Ascending aorta (tissue), 2 donors: ENCODE data around the gene ZNF860. TPM values are rescaled to one million over a fixed set of nuclear protein-coding genes. Genes with fewer than 3 reads are reported as not detected.

Experiments
- DNase-seq, 2 donors: peaks; one replicate each; pipeline ENCODE4 v3.0.0-alpha.2; 2019; ENCODE audit warnings: low spot score in 2 of 2
- H3K27ac ChIP-seq, 2 donors: fragments of 200-600 bp; sonication (generic); one replicate each; pipeline ENCODE4 v1.5.1; 2016 to 2017; ENCODE audit warnings: mild to moderate bottlenecking in 1 of 2
- H3K27me3 ChIP-seq: fragments of 200-600 bp; sonication (generic); one replicate; pipeline ENCODE4 v1.5.1; 2017
- H3K36me3 ChIP-seq, 2 donors: fragments of 200-600 bp; sonication (generic); one replicate each; pipeline ENCODE4 v1.5.1; 2016
- H3K4me1 ChIP-seq, 2 donors: fragments of 200-600 bp; sonication (generic); one replicate each; pipeline ENCODE4 v1.5.1; 2016 to 2017; ENCODE audit warnings: mild to moderate bottlenecking in 1 of 2
- H3K4me3 ChIP-seq, 2 donors: fragments of 200-600 bp; sonication (generic); one replicate each; pipeline ENCODE4 v1.5.1; 2016 to 2017; ENCODE audit warnings: mild to moderate bottlenecking in 1 of 2
- H3K9me3 ChIP-seq, 2 donors: fragments of 200-600 bp; sonication (generic); one replicate each; pipeline ENCODE4 v1.5.1; 2016
- intact Hi-C: fragments of 100-400 bp; cut with DNase I; formaldehyde crosslinking; loops from one replicate; pipeline ENCODE4 v1.15.1; 2023
- total RNA-seq: library from RNA; depleted of rRNA; stranded (reverse); fragments of >200 nt; gene quantifications from one replicate; pipeline ENCODE4 v1.1.0, GENCODE V29; 2016
- TF ChIP-seq, protein P1 (sequence below), 3 experiments: fragments of 200-600 bp in 2 of 3; fragments of 450-650 bp in 1 of 3; sonication (generic) in 2 of 3; IDR thresholded peaks; one replicate each; pipeline ENCODE4 v1.5.1; 2016 to 2019; ENCODE audit warnings: antibody characterized with exemption in 3 of 3, mild to moderate bottlenecking in 1 of 3, moderate library complexity in 1 of 3

Gene ZNF860
- total RNA-seq, 1 donor from 2014 or later = 0.43 TPM

DNA sequence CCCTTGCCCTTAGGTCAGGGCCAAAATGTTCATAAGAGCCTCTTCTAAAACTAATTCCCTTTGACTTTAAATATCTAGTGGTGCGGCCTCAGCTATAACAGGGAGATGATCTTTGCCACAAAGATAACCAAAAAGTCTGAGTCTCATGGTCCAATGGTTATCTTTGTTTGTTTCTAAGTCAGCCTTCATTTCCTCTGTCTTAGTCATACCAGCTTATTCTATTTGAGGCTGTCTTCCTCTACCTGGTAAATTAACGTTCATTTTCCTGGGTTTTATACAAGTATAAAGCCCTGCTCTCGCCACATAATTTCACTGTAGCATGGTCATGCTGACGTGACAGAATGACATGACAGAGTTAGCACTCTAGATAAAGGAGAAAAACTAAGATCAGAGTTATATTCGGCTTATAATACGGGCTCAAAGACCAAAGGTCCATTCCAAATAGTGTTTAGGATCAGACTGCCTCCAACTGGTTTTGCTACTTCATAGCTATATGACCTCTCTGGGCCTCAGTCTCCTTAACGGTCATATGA lies 18.4 kb downstream of the ZNF860 start:
- intact Hi-C loops = no loop called here
- Histone ChIP-seq H3K4me1 (no peaks in the 10 kb centered on the region), H3K36me3 (no peaks in the 10 kb centered on the region), H3K4me3 (no peak overlapping the region), H3K9me3 (no peaks in the 10 kb centered on the region), H3K27me3 (no peaks in the 10 kb centered on the region), H3K27ac (no peak overlapping the region)
- TF ChIP-seq, protein P1, sequence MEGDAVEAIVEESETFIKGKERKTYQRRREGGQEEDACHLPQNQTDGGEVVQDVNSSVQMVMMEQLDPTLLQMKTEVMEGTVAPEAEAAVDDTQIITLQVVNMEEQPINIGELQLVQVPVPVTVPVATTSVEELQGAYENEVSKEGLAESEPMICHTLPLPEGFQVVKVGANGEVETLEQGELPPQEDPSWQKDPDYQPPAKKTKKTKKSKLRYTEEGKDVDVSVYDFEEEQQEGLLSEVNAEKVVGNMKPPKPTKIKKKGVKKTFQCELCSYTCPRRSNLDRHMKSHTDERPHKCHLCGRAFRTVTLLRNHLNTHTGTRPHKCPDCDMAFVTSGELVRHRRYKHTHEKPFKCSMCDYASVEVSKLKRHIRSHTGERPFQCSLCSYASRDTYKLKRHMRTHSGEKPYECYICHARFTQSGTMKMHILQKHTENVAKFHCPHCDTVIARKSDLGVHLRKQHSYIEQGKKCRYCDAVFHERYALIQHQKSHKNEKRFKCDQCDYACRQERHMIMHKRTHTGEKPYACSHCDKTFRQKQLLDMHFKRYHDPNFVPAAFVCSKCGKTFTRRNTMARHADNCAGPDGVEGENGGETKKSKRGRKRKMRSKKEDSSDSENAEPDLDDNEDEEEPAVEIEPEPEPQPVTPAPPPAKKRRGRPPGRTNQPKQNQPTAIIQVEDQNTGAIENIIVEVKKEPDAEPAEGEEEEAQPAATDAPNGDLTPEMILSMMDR (IDR thresholded peaks at IDR 0.05) = no peak
- DNase-seq = no peak

DNA sequence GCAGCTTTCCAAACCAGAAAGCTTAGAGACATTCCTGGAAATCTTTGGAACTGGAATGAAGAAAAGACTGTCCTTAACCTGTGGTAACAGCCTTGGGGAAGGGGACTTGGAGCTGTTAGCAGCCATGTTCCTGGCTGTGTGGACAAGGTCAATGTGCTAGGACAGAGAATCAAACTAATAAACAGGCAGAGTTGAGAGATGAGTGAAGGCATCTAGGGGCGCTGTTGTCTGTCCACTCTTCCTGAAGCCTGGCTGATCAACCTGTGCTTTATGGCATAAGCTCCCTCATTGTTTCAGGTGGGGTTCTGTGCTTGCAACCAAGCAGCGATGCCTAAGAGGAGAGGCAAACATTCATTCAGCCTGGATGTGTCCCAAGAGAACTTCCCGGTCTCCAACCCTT lies 19.3 kb downstream of the ZNF860 start:
- H3K9me3 ChIP-seq = no peaks in the 10 kb centered on the region
- no peak for DNase-seq
- no peak overlapping the region for H3K4me3 ChIP-seq
- intact Hi-C loops = no loop called here
- no peak overlapping the region for H3K27ac ChIP-seq
- TF ChIP-seq, protein P1 (IDR thresholded peaks at IDR 0.05) = no peak
- H3K36me3 ChIP-seq = no peaks in the 10 kb centered on the region
- H3K27me3 ChIP-seq = no peaks in the 10 kb centered on the region
- no peaks in the 10 kb centered on the region for H3K4me1 ChIP-seq

DNA sequence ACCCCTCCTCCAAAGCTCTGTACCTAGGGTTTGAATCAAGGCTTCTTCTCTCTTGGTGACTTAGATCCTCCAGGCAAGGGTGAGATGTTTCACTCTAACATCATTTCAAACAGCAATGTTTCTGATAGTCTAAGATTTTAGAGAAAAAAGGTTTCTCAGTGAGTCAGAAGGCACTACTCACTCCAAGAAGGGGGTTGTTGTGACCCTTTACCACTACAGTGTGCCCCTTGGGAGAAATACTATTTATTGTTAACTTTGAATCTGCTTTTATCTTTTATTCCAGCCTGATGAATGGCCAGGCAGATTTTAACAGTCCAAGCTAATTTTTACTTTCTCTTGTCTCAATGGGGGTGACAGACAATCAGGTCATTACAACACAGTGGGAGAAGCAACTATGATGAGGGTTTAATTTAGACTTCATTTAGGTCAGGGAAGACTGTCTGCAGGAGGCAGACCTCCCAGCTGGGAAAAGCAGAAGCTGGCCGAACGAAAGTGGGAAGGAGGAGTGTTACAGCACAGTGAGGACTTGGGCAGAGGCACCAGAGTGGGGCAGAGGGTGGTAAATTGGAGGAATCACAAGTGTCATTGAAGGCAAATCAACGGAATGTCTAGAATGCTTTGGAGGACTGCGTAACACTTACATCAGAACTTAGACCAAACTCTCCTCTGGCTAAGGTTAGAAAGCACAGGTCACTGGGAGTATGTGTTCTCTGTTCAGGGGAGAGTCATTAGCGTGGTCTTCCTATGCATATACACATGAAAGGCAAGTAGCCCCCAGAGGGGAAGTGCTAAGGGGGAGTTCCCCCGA lies 21.2 kb downstream of the ZNF860 start:
- no peaks in the 10 kb centered on the region for H3K4me1 ChIP-seq
- H3K36me3 ChIP-seq = no peaks in the 10 kb centered on the region
- intact Hi-C loops = no loop called here
- no peaks in the 10 kb centered on the region for H3K9me3 ChIP-seq
- H3K4me3 ChIP-seq = no peak overlapping the region
- TF ChIP-seq, protein P1 (IDR thresholded peaks at IDR 0.05) = no peak
- no peaks in the 10 kb centered on the region for H3K27me3 ChIP-seq
- no peak for DNase-seq
- no peak overlapping the region for H3K27ac ChIP-seq

DNA sequence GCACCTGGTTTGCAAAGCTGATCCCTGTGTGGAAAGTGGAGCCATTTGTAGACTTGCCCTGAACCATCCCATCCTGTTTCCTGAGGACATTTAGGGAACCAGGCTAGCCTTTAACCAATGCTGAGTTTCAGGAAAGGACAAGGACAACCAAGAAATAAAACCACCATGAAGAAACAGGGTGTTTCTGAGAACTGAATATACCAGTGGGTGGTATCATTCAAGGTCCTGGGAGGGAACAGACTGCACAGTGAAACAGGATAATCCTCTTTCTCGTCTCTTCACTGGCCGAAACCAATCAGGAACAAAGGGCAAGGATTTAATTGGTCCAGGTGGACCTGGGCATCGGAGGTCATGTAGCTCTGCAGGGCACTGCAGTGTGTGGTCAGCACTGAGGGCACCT lies 21.8 kb downstream of the ZNF860 start:
- Histone ChIP-seq H3K36me3 (no peaks in the 10 kb centered on the region), H3K27ac (no peak overlapping the region), H3K27me3 (no peaks in the 10 kb centered on the region), H3K4me3 (no peak overlapping the region), H3K4me1 (no peaks in the 10 kb centered on the region), H3K9me3 (no peaks in the 10 kb centered on the region)
- no peak for DNase-seq
- TF ChIP-seq, protein P1 (IDR thresholded peaks at IDR 0.05) = no peak
- intact Hi-C loops = no loop called here

DNA sequence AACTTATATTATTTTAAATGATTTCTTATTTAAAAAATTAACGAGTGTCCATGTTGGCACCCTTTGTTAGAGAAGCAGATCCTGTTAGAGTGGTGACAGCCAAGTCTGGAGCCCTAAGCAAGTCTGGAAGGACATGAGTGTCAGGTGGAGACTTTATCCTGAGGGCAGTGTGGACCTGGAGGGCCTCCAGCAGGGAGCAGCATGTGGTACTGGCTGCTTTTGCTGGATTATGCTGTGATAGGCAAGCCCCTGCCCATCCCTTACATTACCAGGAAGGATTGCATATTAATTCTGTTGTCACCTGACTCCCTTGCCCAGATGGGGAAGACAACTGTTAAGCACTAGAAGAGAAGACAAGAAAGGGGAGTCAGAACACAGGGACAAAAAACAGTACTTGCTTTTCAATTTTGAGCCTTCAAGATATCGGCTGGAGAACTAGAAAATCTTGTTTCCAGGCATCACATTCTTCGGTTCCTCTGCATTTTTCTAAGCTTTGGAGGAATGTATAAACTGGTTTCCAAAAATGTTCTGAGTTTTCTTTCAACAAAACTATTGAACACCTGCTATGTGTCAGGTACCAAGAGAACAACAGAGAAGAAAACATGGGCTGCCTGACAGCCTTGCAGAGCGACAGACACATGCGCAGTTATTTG lies 22.7 kb downstream of the ZNF860 start:
- H3K36me3 ChIP-seq = no peaks in the 10 kb centered on the region
- H3K27me3 ChIP-seq = no peaks in the 10 kb centered on the region
- DNase-seq = no peak
- H3K27ac ChIP-seq = no peak overlapping the region
- intact Hi-C loops = no loop called here
- TF ChIP-seq, protein P1 (IDR thresholded peaks at IDR 0.05) = no peak
- no peaks in the 10 kb centered on the region for H3K4me1 ChIP-seq
- no peaks in the 10 kb centered on the region for H3K9me3 ChIP-seq
- H3K4me3 ChIP-seq = no peak overlapping the region
